NCI-H2107 (cell line): ENCODE results near the gene LIN9.
"Not testable (repeated sequence)": the region's sequence is repeated elsewhere in the genome, so short reads cannot be mapped to it uniquely, and the experiment has no call there.

Experiments used
- DNase-seq: peaks from one replicate; lab custom pipeline; 2025; lab: John Stamatoyannopoulos, UW

Gene LIN9

GRCh38 chr1:226308723-226309397, at the start of gene LIN9:
LIN9 (minus strand) TSS chr1:226309164; CDS start chr1:226309139, 25 bp downstream.
- peak; percentile 92 for DNase-seq

GRCh38 chr1:226357416-226357815, 48.5 kb upstream of the LIN9 start:
- no peak for DNase-seq

- no peak for DNase-seq
These were observed 46.9 kb upstream of the LIN9 start for GRCh38 chr1:226355669-226356551.

- DNase-seq = no peak
These were observed 46.1 kb upstream of the LIN9 start for GRCh38 chr1:226355016-226355415.

- no peak for DNase-seq
These were observed 44.9 kb upstream of the LIN9 start for GRCh38 chr1:226353698-226354525.

- DNase-seq = no peak
These were observed 42.7 kb upstream of the LIN9 start for GRCh38 chr1:226351709-226352108.

- DNase-seq = no peak
These were observed 41.5 kb upstream of the LIN9 start for GRCh38 chr1:226350519-226350865.

GRCh38 chr1:226349801-226350518, 41.0 kb upstream of the LIN9 start:
- DNase-seq = no peak

GRCh38 chr1:226349081-226349480, 40.1 kb upstream of the LIN9 start:
- no peak for DNase-seq

- DNase-seq = no peak
These were observed 35.7 kb upstream of the LIN9 start for GRCh38 chr1:226344441-226345259.

GRCh38 chr1:226342656-226343055, 33.7 kb upstream of the LIN9 start:
- DNase-seq = no peak

GRCh38 chr1:226340111-226340510, 31.1 kb upstream of the LIN9 start:
- not testable (repeated sequence) for DNase-seq

GRCh38 chr1:226337276-226337875, 28.4 kb upstream of the LIN9 start:
- no peak for DNase-seq

GRCh38 chr1:226335661-226336060, 26.7 kb upstream of the LIN9 start:
- DNase-seq = no peak

- no peak for DNase-seq
These were observed 24.0 kb upstream of the LIN9 start for GRCh38 chr1:226332947-226333346.

GRCh38 chr1:226329237-226329636, 20.3 kb upstream of the LIN9 start:
- DNase-seq = no peak

GRCh38 chr1:226327761-226328162, 18.8 kb upstream of the LIN9 start:
- DNase-seq = no peak

- no peak for DNase-seq
These were observed 16.2 kb upstream of the LIN9 start for GRCh38 chr1:226325178-226325577.

- no peak for DNase-seq
These were observed 15.5 kb upstream of the LIN9 start for GRCh38 chr1:226324479-226324878.

GRCh38 chr1:226322986-226323385, 14.0 kb upstream of the LIN9 start:
- no peak for DNase-seq

GRCh38 chr1:226320930-226321329, 12.0 kb upstream of the LIN9 start:
- DNase-seq = no peak
